SK-N-SH (cell line): ENCODE data around the gene MPV17L2. TPM values are rescaled to one million over a fixed set of nuclear protein-coding genes. Genes with fewer than 3 reads are reported as not detected.

Experiments used
- CTCF ChIA-PET: fragments of 300-600, 350-600 bp; formaldehyde crosslinking; extraction: SDS; loops from one replicate; lab custom pipeline; 2021; lab: Yijun Ruan, JAX
- POLR2A ChIA-PET: fragments of 350-600 bp; sonication (Branson Sonifier 250); formaldehyde crosslinking; extraction: SDS; loops from one replicate; lab custom pipeline; 2020; ENCODE audit warnings: antibody characterized with exemption, inconsistent platforms; lab: Yijun Ruan, JAX
- DNase-seq: peaks from one replicate; pipeline ENCODE4 v3.0.0; 2012
- H2AFZ ChIP-seq: fragments of 200-600 bp; sonication (generic); 2 replicates; pipeline ENCODE4 v1.8.1; 2016; ENCODE audit warnings: antibody characterized with exemption, mild to moderate bottlenecking, low read depth
- H3F3A ChIP-seq: fragments of 200-600 bp; sonication (generic); replicated peaks from 2 replicates; pipeline ENCODE3; 2016; ENCODE audit warnings: antibody characterized with exemption, mild to moderate bottlenecking; ENCODE audit not compliant: insufficient read depth
- H3K27ac ChIP-seq, 2 experiments: fragments of 200-500 bp in 1 of 2; fragments of 200-600 bp in 1 of 2; sonication (Bioruptor generic) in 1 of 2; sonication (generic), shearing (Covaris generic) in 1 of 2; 2 replicates each; pipeline versions ENCODE4 v1.5.1 to v1.6.1; 2014 to 2016; ENCODE audit warnings: low read depth in 2 of 2, inconsistent platforms in 1 of 2, low read length in 1 of 2, mild to moderate bottlenecking in 1 of 2, mixed read lengths in 1 of 2
- H3K27me3 ChIP-seq: fragments of 200-600 bp; sonication (generic), shearing (Covaris generic); 2 replicates; pipeline ENCODE4 v1.6.1; 2016; ENCODE audit warnings: mixed run types; ENCODE audit not compliant: insufficient read depth
- H3K36me3 ChIP-seq, 2 experiments: fragments of 200-500 bp in 1 of 2; fragments of 200-600 bp in 1 of 2; sonication (Bioruptor generic) in 1 of 2; sonication (generic) in 1 of 2; replicated peaks in 1 of 2; 2 replicates each; pipeline versions ENCODE3 to v1.5.1; 2014 to 2016; ENCODE audit warnings: low read length in 1 of 2, mild to moderate bottlenecking in 1 of 2; ENCODE audit not compliant: insufficient read depth in 2 of 2, control insufficient read depth in 1 of 2
- H3K4me1 ChIP-seq, 2 experiments: fragments of 200-500 bp in 1 of 2; fragments of 200-600 bp in 1 of 2; sonication (Bioruptor generic) in 1 of 2; sonication (generic), shearing (Covaris generic) in 1 of 2; 2 replicates each; pipeline versions ENCODE4 v1.5.1 to v1.6.1; 2014 to 2016; ENCODE audit warnings: low read depth in 1 of 2, low read length in 1 of 2, mixed run types in 1 of 2; ENCODE audit not compliant: insufficient read depth in 2 of 2, control insufficient read depth in 1 of 2
- H3K4me2 ChIP-seq: fragments of 200-600 bp; sonication (generic), shearing (Covaris generic); 2 replicates; pipeline ENCODE4 v1.6.1; 2017; ENCODE audit warnings: mixed run types
- H3K4me3 ChIP-seq, 2 experiments: fragments of 200-500 bp in 1 of 2; fragments of 200-600 bp in 1 of 2; sonication (Bioruptor generic) in 1 of 2; sonication (generic), shearing (Covaris generic) in 1 of 2; 2 replicates each; pipeline versions ENCODE4 v1.5.1 to v1.8.1; 2014 to 2016; ENCODE audit warnings: low read depth in 2 of 2, inconsistent platforms in 1 of 2, low read length in 1 of 2, mild to moderate bottlenecking in 1 of 2, mixed read lengths in 1 of 2, moderate library complexity in 1 of 2
- H3K79me2 ChIP-seq: fragments of 200-600 bp; sonication (generic); 2 replicates; pipeline ENCODE4 v1.8.1; 2017; ENCODE audit warnings: mild to moderate bottlenecking; ENCODE audit not compliant: insufficient read depth
- H3K9ac ChIP-seq: fragments of 200-600 bp; sonication (generic); 2 replicates; pipeline ENCODE4 v1.6.1; 2017; ENCODE audit warnings: mixed run types
- H3K9me2 ChIP-seq: fragments of 200-600 bp; sonication (generic); 2 replicates; pipeline ENCODE4 v1.6.1; 2017; ENCODE audit warnings: mixed run types
- H3K9me3 ChIP-seq: fragments of 200-600 bp; sonication (generic); 2 replicates; pipeline ENCODE4 v1.6.1; 2017; ENCODE audit warnings: mixed run types, mild to moderate bottlenecking, moderate library complexity
- H4K20me1 ChIP-seq: fragments of 200-600 bp; sonication (generic); 2 replicates; pipeline ENCODE4 v1.6.1; 2017; ENCODE audit warnings: mild to moderate bottlenecking, mixed run types; ENCODE audit not compliant: insufficient read depth
- ELF1 ChIP-seq: IDR thresholded peaks from 2 replicates; pipeline ENCODE4 v1.4.0; 2012
- EP300 ChIP-seq, 2 experiments: IDR thresholded peaks; 2 replicates each; pipeline versions ENCODE4 v1.4.0 to v1.6.1; 2012; ENCODE audit warnings: borderline replicate concordance in 1 of 2, low read depth in 1 of 2, low read length in 1 of 2
- EZH2phosphoT487 ChIP-seq: fragments of 200-600 bp; sonication (generic); IDR thresholded peaks from 2 replicates; pipeline ENCODE4 v1.6.1; 2017; ENCODE audit warnings: low read depth, mixed run types, mild to moderate bottlenecking, antibody characterized with exemption, moderate library complexity, borderline replicate concordance
- JUND ChIP-seq: IDR thresholded peaks from 2 replicates; pipeline ENCODE4 v1.4.0; 2012
- MEF2A ChIP-seq: IDR thresholded peaks from 2 replicates; pipeline ENCODE4 v1.4.0; 2012; ENCODE audit warnings: low read depth, borderline replicate concordance
- NFIC ChIP-seq: IDR thresholded peaks from 2 replicates; pipeline ENCODE4 v1.4.0; 2012; ENCODE audit warnings: borderline replicate concordance
- POLR2AphosphoS5 ChIP-seq: IDR thresholded peaks from 2 replicates; pipeline ENCODE4 v1.6.1; 2012; ENCODE audit warnings: low read depth, low read length
- RCOR1 ChIP-seq: fragments of 150-350 bp; IDR thresholded peaks from 2 replicates; pipeline ENCODE4 v1.6.1; 2017; ENCODE audit warnings: antibody characterized with exemption, low read length
- RFX5 ChIP-seq: IDR thresholded peaks from 2 replicates; pipeline ENCODE4 v1.6.1; 2012; ENCODE audit warnings: mild to moderate bottlenecking, improper control_type of control experiment, low read length
- TAF1 ChIP-seq: IDR thresholded peaks from 2 replicates; pipeline ENCODE4 v1.6.1; 2012; ENCODE audit warnings: low read depth, mild to moderate bottlenecking, low read length, moderate library complexity, borderline replicate concordance
- TCF12 ChIP-seq: IDR thresholded peaks from 2 replicates; pipeline ENCODE4 v1.4.0; 2012
- TEAD4 ChIP-seq: IDR thresholded peaks from 2 replicates; pipeline ENCODE4 v1.4.0; 2012; ENCODE audit warnings: mild to moderate bottlenecking, borderline replicate concordance; ENCODE audit not compliant: insufficient read depth
- WGBS: methylation state at CpG from one replicate; pipeline ENCODE4 v1.1.6; 2017; ENCODE audit warnings: low lambda C conversion rate; 5-methylcytosine and 5-hydroxymethylcytosine counted together
- polyA plus RNA-seq, 3 experiments: library from polyadenylated mRNA; depleted of rRNA; stranded (reverse); fragments of >200 nt; gene quantifications; 2 replicates each; pipeline ENCODE4 v1.2.3, GENCODE V29; 2012
- TF ChIP-seq, protein P1 (sequence below): fragments of 150-350 bp; IDR thresholded peaks from 2 replicates; pipeline ENCODE4 v1.6.1; 2016; ENCODE audit warnings: mild to moderate bottlenecking, low read depth, low read length
- TF ChIP-seq, protein P2 (sequence below): IDR thresholded peaks from 2 replicates; pipeline ENCODE4 v1.6.1; 2012; ENCODE audit warnings: mild to moderate bottlenecking, low read depth, low read length, moderate library complexity
- TF ChIP-seq, protein P3 (sequence below): IDR thresholded peaks from 2 replicates; pipeline ENCODE4 v1.4.0; 2012; ENCODE audit warnings: low read depth, borderline replicate concordance

MPV17L2 gene
- polyA plus RNA-seq, 1 of the 3 experiments (the other 2 are of a cell fraction) = 17.5 TPM

DNA sequence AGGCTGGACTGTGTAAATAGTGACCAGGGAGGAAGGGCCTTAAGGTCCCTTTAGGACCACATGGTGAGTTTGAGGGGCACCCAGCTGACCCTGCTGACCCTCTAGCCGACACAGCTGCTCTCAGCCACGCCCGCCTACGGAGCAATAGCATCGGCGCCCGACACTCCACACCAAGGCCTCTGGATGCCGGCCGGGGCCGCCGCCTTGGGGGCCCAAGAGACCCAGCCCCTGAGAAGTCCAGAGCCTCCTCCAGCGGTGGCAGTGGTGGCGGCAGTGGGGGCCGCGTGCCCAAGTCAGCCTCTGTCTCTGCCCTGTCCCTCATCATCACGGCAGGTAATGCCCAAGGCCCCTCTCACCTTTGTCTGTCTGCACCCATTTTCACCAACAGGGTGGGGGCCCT lies 48.7 kb upstream of the MPV17L2 start:
- TF ChIP-seq, protein P1, sequence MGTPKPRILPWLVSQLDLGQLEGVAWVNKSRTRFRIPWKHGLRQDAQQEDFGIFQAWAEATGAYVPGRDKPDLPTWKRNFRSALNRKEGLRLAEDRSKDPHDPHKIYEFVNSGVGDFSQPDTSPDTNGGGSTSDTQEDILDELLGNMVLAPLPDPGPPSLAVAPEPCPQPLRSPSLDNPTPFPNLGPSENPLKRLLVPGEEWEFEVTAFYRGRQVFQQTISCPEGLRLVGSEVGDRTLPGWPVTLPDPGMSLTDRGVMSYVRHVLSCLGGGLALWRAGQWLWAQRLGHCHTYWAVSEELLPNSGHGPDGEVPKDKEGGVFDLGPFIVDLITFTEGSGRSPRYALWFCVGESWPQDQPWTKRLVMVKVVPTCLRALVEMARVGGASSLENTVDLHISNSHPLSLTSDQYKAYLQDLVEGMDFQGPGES = no peak
- TF ChIP-seq RFX5 (no peak), EP300 (IDR thresholded peaks at IDR 0.05; ENCODE audit: borderline replicate concordance in 1 of 2, low read depth in 1 of 2, low read length in 1 of 2) (no peak), TAF1 (no peak), RCOR1 (no peak), EZH2phosphoT487 (no peak), JUND (no peak), NFIC (no peak), MEF2A (no peak), TCF12 (no peak), TEAD4 (no peak), ELF1 (no peak), POLR2AphosphoS5 (no peak)
- TF ChIP-seq, protein P2, sequence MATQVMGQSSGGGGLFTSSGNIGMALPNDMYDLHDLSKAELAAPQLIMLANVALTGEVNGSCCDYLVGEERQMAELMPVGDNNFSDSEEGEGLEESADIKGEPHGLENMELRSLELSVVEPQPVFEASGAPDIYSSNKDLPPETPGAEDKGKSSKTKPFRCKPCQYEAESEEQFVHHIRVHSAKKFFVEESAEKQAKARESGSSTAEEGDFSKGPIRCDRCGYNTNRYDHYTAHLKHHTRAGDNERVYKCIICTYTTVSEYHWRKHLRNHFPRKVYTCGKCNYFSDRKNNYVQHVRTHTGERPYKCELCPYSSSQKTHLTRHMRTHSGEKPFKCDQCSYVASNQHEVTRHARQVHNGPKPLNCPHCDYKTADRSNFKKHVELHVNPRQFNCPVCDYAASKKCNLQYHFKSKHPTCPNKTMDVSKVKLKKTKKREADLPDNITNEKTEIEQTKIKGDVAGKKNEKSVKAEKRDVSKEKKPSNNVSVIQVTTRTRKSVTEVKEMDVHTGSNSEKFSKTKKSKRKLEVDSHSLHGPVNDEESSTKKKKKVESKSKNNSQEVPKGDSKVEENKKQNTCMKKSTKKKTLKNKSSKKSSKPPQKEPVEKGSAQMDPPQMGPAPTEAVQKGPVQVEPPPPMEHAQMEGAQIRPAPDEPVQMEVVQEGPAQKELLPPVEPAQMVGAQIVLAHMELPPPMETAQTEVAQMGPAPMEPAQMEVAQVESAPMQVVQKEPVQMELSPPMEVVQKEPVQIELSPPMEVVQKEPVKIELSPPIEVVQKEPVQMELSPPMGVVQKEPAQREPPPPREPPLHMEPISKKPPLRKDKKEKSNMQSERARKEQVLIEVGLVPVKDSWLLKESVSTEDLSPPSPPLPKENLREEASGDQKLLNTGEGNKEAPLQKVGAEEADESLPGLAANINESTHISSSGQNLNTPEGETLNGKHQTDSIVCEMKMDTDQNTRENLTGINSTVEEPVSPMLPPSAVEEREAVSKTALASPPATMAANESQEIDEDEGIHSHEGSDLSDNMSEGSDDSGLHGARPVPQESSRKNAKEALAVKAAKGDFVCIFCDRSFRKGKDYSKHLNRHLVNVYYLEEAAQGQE = no peak
- TF ChIP-seq, protein P3, sequence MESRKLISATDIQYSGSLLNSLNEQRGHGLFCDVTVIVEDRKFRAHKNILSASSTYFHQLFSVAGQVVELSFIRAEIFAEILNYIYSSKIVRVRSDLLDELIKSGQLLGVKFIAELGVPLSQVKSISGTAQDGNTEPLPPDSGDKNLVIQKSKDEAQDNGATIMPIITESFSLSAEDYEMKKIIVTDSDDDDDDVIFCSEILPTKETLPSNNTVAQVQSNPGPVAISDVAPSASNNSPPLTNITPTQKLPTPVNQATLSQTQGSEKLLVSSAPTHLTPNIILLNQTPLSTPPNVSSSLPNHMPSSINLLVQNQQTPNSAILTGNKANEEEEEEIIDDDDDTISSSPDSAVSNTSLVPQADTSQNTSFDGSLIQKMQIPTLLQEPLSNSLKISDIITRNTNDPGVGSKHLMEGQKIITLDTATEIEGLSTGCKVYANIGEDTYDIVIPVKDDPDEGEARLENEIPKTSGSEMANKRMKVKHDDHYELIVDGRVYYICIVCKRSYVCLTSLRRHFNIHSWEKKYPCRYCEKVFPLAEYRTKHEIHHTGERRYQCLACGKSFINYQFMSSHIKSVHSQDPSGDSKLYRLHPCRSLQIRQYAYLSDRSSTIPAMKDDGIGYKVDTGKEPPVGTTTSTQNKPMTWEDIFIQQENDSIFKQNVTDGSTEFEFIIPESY = no peak
- no peak overlapping the region for H3K4me2 ChIP-seq
- no peaks in the 10 kb centered on the region for H3K79me2 ChIP-seq
- ChIA-PET POLR2A (interaction anchor here (0.5 kb wide), 1 partner anchor 10 kb away, joined by 3 read pairs; no protein-coding TSS in a partner anchor), CTCF (interaction anchor here (0.6 kb wide), 1 partner anchor 85 kb away, joined by 5 read pairs; no protein-coding TSS in a partner anchor)
- peaks cover 12 to 23% of the 10 kb centered on the region in 2 experiments for H3K36me3 ChIP-seq
- no peaks in the 10 kb centered on the region for H3K27me3 ChIP-seq
- no peak overlapping the region for H2AFZ ChIP-seq
- H3K9me2 ChIP-seq = no peaks in the 10 kb centered on the region
- no peaks in the 10 kb centered on the region for H3K4me1 ChIP-seq
- no peaks in the 10 kb centered on the region for H3K9me3 ChIP-seq
- H3K9ac ChIP-seq = no peak overlapping the region
- no peak overlapping the region for H3K4me3 ChIP-seq
- no peak overlapping the region for H3K27ac ChIP-seq
- no peaks in the 10 kb centered on the region for H3F3A ChIP-seq
- no peak for DNase-seq
- no peaks in the 10 kb centered on the region for H4K20me1 ChIP-seq
- WGBS = 83% methylated on average over 1 of the region's 16 CpGs
